ENCODE measurements around the gene GRB10. TPM values are rescaled to one million over a fixed set of nuclear protein-coding genes. Genes with fewer than 3 reads are reported as not detected.

GRB10 gene
- total RNA-seq, 4 donors from 2014 or later: 28.5 to 58.0 (median 53.0) TPM

DNA sequence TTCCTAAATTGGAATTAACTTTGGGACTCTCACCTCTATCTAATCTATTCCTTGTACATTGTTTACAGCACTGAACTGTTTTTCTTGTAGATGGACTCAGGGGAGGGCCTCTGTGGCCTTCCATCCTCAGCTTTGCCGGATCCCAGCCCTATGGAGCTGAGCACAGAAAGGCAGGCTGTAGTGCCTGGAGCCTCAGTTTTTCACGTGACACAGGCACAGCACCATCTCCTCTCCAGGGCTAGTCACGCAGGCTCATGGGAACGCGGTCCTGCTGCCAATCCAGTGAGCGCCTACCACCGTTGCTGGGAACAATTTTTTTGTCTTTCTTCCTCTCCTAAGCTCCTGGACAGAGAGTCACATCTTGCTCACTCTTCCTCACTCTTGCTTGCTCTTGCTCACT, 141.9 kb downstream of the GRB10 start:
- no peak for ATAC-seq

GRCh38 chr7:50640256-50640655, 142.4 kb downstream of the GRB10 start:
- no peak overlapping the region for H3K4me3 ChIP-seq
- ATAC-seq: no peak
- no peak for TF ChIP-seq EP300 (IDR thresholded peaks at IDR 0.05)
- WGBS, 2 donors (ENCODE audit: low coverage in 1 of 2): 63 to 88% methylated on average over 1 to 2 of the region's 2 CpGs
- no peaks in the 10 kb centered on the region for H3K27me3 ChIP-seq
- no peaks in the 10 kb centered on the region for H3K4me1 ChIP-seq
- no peaks in the 10 kb centered on the region for H3K9me3 ChIP-seq
- no peak overlapping the region for H3K27ac ChIP-seq
- H3K36me3 ChIP-seq: no peaks in the 10 kb centered on the region

More for the DNA sequence above, 141.9 kb downstream of the GRB10 start:
- TF ChIP-seq, protein P1, sequence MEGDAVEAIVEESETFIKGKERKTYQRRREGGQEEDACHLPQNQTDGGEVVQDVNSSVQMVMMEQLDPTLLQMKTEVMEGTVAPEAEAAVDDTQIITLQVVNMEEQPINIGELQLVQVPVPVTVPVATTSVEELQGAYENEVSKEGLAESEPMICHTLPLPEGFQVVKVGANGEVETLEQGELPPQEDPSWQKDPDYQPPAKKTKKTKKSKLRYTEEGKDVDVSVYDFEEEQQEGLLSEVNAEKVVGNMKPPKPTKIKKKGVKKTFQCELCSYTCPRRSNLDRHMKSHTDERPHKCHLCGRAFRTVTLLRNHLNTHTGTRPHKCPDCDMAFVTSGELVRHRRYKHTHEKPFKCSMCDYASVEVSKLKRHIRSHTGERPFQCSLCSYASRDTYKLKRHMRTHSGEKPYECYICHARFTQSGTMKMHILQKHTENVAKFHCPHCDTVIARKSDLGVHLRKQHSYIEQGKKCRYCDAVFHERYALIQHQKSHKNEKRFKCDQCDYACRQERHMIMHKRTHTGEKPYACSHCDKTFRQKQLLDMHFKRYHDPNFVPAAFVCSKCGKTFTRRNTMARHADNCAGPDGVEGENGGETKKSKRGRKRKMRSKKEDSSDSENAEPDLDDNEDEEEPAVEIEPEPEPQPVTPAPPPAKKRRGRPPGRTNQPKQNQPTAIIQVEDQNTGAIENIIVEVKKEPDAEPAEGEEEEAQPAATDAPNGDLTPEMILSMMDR (IDR thresholded peaks at IDR 0.05): no peak
- TF ChIP-seq POLR2AphosphoS5 (IDR thresholded peaks at IDR 0.05): no peak
- TF ChIP-seq EP300 (IDR thresholded peaks at IDR 0.05): no peak
- TF ChIP-seq POLR2A (IDR thresholded peaks at IDR 0.05): no peak
- Histone ChIP-seq H3K36me3 (no peaks in the 10 kb centered on the region), H3K9me3 (no peaks in the 10 kb centered on the region), H3K4me3 (no peak overlapping the region), H3K27me3 (no peaks in the 10 kb centered on the region), H3K4me1 (no peaks in the 10 kb centered on the region), H3K27ac (no peak overlapping the region)
- no CpG with 5 or more reads among the region's 7 CpGs for WGBS, 2 donors (ENCODE audit: low coverage in 1 of 2)

GRCh38 chr7:50637725-50638643, 144.7 kb downstream of the GRB10 start:
- TF ChIP-seq POLR2AphosphoS5 (IDR thresholded peaks at IDR 0.05): no peak
- TF ChIP-seq POLR2A (IDR thresholded peaks at IDR 0.05): no peak
- TF ChIP-seq, protein P1 (IDR thresholded peaks at IDR 0.05): no peak
- no peak for TF ChIP-seq EP300 (IDR thresholded peaks at IDR 0.05)
- no peak for ATAC-seq
- Histone ChIP-seq H3K4me1 (peaks cover 0 to under 1% (median 0%) of the 10 kb centered on the region in 3 donors), H3K9me3 (no peaks in the 10 kb centered on the region), H3K4me3 (no peak overlapping the region), H3K27ac (no peak overlapping the region), H3K36me3 (no peaks in the 10 kb centered on the region), H3K27me3 (no peaks in the 10 kb centered on the region)
- 66 to 72% methylated on average over 3 of the region's 3 CpGs for whole genome bisulfite sequencing, 2 donors (ENCODE audit: low coverage in 1 of 2)

DNA sequence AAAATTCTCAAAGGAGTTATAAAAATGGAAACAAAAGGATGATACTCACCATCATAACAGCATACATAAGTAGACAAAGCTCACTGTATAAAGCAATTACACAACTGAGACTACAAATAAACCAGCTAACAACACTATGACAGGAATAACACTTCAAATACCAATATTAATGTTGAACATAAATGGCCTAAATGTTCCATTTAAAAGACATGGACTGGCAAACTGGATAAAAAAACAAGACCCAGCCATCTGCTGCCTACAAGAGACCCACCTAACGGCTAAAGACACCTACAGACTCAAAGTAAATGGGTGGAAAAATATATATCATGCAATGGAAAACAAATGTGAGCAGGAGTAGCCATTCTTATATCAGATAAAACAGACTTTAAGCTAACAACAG, 148.3 kb downstream of the GRB10 start:
- H3K4me3 ChIP-seq: no peak overlapping the region
- TF ChIP-seq, protein P1 (IDR thresholded peaks at IDR 0.05): no peak
- TF ChIP-seq POLR2AphosphoS5 (IDR thresholded peaks at IDR 0.05): no peak
- TF ChIP-seq EP300 (IDR thresholded peaks at IDR 0.05): no peak
- no peak for TF ChIP-seq POLR2A (IDR thresholded peaks at IDR 0.05)
- no peaks in the 10 kb centered on the region for H3K27me3 ChIP-seq
- H3K36me3 ChIP-seq: no peaks in the 10 kb centered on the region
- H3K27ac ChIP-seq: no peak overlapping the region
- H3K9me3 ChIP-seq: no peaks in the 10 kb centered on the region
- H3K4me1 ChIP-seq: peaks cover 0 to 37% (median 0%) of the 10 kb centered on the region in 3 donors
- 88 to 100% methylated on average over 1 of the region's 1 CpG for WGBS, 2 donors (ENCODE audit: low coverage in 1 of 2)
- ATAC-seq: no peak

DNA sequence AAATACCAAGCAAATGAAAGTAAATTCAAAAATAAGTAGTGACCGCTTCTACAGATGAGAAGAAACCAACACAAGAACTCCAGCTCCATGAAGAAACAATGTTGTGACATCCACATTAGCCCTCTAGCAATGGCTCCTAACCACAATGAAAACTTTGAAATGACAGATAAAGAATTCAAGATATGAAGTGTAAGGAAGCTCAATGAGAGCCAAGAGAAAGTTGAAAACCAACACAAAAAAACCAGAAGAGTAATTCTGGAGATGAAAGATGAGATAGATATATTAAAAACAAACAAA, 149.3 kb downstream of the GRB10 start:
- no peak overlapping the region for H3K4me3 ChIP-seq
- no peak for ATAC-seq
- H3K36me3 ChIP-seq: no peaks in the 10 kb centered on the region
- peaks cover 0 to 40% (median 0%) of the 10 kb centered on the region in 3 donors for H3K4me1 ChIP-seq
- H3K27me3 ChIP-seq: no peaks in the 10 kb centered on the region
- no peaks in the 10 kb centered on the region for H3K9me3 ChIP-seq
- TF ChIP-seq EP300 (IDR thresholded peaks at IDR 0.05) (no peak), POLR2AphosphoS5 (IDR thresholded peaks at IDR 0.05) (no peak), POLR2A (IDR thresholded peaks at IDR 0.05) (no peak)
- TF ChIP-seq, protein P1 (IDR thresholded peaks at IDR 0.05): no peak
- WGBS, 2 donors (ENCODE audit: low coverage in 1 of 2): 100% methylated on average over 1 of the region's 1 CpG; no CpG with 5 or more reads in 1 of the 2 donors
- no peak overlapping the region for H3K27ac ChIP-seq

Data from gastroesophageal sphincter (tissue), 4 donors.